ENCODE results near the gene ADGRF1.

DNA sequence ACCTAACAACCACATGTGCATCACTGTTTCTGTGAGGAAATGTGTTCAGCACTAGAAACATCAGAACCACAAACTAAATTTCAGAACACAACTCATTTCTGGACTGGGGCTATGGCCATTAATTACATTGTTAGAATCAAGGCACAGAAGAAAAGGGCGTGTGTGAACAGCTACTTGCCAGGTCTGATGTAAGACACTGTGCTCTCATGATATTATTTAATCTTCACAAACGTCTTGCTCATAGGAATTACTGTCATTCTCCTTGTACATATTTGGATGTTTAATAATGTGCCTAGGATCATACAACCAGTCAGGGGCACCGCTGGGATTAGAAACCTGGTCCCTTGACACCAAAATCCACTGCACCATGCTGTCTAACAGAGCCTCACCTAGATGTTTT lies 14.8 kb downstream of the ADGRF1 start:
- TF ChIP-seq, protein P1, sequence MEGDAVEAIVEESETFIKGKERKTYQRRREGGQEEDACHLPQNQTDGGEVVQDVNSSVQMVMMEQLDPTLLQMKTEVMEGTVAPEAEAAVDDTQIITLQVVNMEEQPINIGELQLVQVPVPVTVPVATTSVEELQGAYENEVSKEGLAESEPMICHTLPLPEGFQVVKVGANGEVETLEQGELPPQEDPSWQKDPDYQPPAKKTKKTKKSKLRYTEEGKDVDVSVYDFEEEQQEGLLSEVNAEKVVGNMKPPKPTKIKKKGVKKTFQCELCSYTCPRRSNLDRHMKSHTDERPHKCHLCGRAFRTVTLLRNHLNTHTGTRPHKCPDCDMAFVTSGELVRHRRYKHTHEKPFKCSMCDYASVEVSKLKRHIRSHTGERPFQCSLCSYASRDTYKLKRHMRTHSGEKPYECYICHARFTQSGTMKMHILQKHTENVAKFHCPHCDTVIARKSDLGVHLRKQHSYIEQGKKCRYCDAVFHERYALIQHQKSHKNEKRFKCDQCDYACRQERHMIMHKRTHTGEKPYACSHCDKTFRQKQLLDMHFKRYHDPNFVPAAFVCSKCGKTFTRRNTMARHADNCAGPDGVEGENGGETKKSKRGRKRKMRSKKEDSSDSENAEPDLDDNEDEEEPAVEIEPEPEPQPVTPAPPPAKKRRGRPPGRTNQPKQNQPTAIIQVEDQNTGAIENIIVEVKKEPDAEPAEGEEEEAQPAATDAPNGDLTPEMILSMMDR (IDR thresholded peaks at IDR 0.05; ENCODE audit: insufficient read depth, low read length) = no peak
- TF ChIP-seq POLR2AphosphoS5 (IDR thresholded peaks at IDR 0.05; ENCODE audit: low read depth) = no peak
- no peak for TF ChIP-seq GABPA (IDR thresholded peaks at IDR 0.05; ENCODE audit: low read depth)
- TF ChIP-seq, protein P2, sequence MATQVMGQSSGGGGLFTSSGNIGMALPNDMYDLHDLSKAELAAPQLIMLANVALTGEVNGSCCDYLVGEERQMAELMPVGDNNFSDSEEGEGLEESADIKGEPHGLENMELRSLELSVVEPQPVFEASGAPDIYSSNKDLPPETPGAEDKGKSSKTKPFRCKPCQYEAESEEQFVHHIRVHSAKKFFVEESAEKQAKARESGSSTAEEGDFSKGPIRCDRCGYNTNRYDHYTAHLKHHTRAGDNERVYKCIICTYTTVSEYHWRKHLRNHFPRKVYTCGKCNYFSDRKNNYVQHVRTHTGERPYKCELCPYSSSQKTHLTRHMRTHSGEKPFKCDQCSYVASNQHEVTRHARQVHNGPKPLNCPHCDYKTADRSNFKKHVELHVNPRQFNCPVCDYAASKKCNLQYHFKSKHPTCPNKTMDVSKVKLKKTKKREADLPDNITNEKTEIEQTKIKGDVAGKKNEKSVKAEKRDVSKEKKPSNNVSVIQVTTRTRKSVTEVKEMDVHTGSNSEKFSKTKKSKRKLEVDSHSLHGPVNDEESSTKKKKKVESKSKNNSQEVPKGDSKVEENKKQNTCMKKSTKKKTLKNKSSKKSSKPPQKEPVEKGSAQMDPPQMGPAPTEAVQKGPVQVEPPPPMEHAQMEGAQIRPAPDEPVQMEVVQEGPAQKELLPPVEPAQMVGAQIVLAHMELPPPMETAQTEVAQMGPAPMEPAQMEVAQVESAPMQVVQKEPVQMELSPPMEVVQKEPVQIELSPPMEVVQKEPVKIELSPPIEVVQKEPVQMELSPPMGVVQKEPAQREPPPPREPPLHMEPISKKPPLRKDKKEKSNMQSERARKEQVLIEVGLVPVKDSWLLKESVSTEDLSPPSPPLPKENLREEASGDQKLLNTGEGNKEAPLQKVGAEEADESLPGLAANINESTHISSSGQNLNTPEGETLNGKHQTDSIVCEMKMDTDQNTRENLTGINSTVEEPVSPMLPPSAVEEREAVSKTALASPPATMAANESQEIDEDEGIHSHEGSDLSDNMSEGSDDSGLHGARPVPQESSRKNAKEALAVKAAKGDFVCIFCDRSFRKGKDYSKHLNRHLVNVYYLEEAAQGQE (IDR thresholded peaks at IDR 0.05; ENCODE audit: insufficient replicate concordance, low read depth) = no peak

All from HL-60 (cell line).